HL-60/S4 treated with phorbol 12-myristate 13-acetate at 8.2 ng/mL for 4 days and 3 days (cell line): Measurements from ENCODE around the gene PCED1A.

Experiments
- in situ Hi-C: fragments of 300-500 bp; cut with MboI; formaldehyde crosslinking; loops from 2 replicates; pipeline ENCODE4 v1.15.0; 2022; ENCODE audit warnings: low sequenced_read_pairs

Gene PCED1A

DNA sequence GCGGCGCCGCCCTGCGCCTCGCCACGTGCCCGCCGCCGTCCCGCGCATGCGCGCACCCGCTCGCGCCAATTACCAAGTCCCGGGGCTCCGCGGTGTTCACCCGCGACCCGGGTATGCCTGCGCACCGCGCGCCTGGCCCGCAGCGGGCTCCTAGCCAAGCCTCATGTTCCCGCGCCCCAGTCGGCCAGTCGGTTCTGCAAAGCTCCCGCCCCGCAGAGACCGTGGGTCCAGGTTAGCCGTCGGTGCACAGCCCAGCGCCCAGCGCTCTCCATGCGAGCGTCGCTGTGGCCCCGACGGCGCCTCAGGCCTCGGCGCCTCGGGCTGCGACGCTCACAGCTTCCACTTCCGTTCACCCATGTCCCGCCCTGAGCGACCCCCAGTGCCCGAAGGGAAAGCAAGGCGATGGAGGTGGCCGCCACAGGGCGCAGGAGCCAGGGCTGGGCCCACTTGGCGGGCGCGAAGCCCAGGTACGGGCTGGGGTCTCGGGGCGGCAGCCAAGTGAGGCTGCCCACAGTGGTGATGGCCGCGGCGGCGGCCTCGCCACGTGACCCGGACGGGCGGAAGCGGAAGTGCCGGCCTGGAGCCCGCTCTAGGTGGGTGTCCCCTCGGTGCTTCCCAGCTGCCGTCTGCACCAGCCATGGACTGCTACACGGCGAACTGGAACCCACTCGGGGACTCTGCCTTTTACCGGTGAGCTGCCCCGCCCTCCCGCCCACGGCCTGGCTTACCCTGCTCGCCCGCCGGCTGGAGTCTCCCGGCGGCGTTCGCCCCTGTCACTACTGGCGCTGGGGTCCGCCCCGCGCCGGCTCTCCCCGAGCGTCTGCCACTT, at the start of gene PCED1A, which contains the start of gene VPS16:
Gene PCED1A (minus strand): TSS at position 518 of the 829 bp plus-strand sequence. CDS start 743 bp downstream, outside the sequence.
Gene VPS16 (plus strand): TSS at position 608 of the 829 bp plus-strand sequence. CDS start 30 bp downstream, at position 638.
- in situ Hi-C loops: no loop called here

GRCh38 chr20:2889797-2890196, 49.3 kb upstream of the PCED1A start:
- in situ Hi-C loops: no loop called here

GRCh38 chr20:2889209-2889608, 48.8 kb upstream of the PCED1A start:
- in situ Hi-C loops: no loop called here

GRCh38 chr20:2888224-2888955, 47.9 kb upstream of the PCED1A start:
- in situ Hi-C loops: no loop called here

- in situ Hi-C loops: no loop called here
Observed at GRCh38 chr20:2887715-2888114, 47.3 kb upstream of the PCED1A start.

DNA sequence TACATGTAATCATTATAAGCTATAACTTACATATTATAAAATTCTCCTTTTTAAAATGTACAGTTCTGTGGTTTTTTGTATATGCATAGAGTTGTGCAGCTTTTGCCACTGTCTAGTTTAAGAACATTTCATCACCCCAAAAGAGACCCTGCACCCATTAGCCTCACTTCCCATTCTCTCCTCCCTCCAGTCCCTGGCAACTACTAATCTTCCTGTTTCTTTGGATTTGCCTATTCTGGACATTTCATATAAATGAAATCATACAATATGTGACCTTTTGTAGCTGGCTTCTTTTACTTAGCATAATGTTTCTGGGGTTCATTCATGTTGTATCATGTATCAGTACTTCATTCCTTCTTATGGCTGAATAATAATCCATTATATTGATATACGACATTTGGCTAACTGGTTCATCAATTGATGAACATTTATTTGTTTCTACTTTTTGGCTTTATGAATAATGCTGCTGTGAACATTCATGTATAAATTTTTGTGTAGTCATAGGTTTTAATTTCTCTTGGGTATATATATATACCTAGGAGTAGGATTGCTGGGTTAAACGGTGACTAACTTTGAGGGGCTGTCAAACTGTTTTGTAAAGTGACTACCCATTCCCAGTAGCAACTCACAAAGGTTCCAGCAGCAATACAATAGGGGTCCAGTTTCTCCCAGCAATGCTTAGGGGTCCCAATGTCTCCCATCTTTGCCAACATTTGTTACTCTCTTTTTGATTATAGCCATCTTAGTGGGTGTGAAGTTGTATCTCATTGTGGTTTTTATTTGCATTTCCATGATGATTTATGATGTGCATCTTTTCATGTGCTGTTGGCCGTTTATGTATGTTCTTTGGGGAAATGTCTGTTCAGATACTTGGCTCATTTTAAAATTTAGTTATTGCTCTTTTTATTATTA, 43.5 kb upstream of the PCED1A start:
- in situ Hi-C loops: no loop called here

DNA sequence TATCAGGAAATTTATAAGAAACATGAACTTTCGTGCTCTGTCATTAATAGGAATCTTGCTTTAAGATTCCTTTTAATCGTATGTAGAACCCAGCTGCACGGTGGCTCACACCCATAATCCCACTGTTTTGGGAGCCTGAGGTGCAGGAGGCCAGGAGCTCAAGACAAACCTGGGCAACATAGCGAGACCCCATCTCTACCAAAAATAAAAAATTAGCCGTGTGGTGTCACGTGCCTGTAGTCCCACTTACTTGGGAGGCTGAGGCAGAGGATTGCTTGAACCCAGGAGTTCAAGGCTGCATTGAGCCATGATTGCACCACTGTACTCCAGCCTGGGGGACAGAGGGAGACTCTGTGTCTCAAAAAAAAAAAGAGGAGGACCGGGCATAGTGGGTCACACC, 40.2 kb upstream of the PCED1A start:
- in situ Hi-C loops: no loop called here

- in situ Hi-C loops: no loop called here
Observed at GRCh38 chr20:2879146-2879545, 38.7 kb upstream of the PCED1A start.

- in situ Hi-C loops: no loop called here
Observed at GRCh38 chr20:2878515-2878914, 38.1 kb upstream of the PCED1A start.

GRCh38 chr20:2875690-2876203, 35.3 kb upstream of the PCED1A start:
- in situ Hi-C loops: no loop called here

DNA sequence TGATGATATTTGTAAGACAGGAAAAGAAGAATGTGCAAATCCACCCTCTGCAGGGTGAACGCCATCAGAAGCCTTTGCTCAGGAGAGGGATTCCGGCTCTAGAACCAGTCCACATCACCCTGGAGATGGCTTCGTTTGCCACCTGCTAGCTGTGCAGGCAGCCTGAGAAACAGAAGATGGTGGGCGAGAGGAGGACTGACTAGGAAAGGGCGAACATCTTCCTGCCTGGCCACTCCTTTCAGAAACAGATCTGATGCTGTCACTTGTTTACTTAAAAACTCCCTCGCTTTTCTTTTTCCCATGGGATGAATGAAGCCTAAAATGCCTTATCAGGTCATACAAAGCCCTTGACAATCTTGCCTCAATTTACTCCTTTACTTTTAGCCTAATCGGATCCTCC, 34.0 kb upstream of the PCED1A start:
- in situ Hi-C loops: no loop called here

DNA sequence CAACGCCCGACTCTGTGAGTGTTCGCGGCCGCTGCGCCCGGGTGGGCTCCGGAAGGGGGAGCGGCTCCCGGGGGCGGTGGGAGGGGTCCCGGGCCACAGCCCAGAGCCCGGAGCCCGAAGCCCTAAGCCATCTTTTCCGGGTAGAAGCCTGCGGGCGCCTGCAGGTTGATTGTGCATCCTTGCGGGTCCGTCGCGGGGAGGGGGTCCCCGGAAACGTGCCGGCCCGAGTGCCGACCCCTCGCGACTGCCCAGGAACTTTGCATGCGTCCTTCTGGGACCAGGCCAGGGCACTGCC, 33.2 kb upstream of the PCED1A start:
- in situ Hi-C loops: no loop called here

DNA sequence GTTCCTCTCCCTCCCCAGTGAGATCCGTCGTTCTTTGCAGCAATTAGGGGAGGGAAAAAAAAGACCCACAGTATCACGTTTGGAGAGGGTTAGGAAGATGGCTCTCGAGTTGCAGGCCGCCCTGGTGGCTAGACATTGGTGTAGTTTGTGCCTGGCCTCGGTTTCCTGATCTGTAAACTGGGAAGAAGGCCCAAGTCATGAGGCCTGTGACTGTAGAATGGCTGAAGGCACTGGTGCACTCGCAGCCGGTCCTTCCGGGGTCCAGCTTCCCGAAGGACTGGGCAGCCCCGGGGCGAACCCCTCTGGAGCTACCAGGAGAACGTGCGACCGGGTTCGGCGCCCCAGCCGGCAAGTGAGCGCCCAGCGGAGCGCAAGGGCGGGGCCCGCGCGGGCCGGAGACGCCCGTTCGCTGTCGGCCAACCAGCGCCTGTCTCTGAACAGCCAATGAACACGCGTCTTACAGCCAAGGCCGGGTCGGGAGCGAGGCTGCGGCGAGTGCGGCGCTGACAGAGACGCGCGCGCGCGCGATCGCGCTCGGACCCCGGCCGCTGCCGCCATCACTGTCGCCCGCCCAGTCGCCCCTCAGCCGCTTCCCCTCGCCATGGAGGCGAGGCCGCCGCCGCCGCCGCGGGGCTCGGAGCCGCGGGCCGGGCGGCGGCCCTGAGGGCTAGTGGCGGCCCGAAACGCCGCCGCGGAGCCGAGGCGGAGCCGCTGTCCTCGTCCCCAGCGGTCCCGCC, 32.7 kb upstream of the PCED1A start, which contains the start of gene PTPRA:
Gene PTPRA (plus strand): TSS at position 472 of the 737 bp plus-strand sequence. CDS start 90,797 bp downstream, outside the sequence.
- in situ Hi-C loops: no loop called here

GRCh38 chr20:2872459-2873009, 32.1 kb upstream of the PCED1A start:
- in situ Hi-C loops: no loop called here

GRCh38 chr20:2871661-2872458, 31.4 kb upstream of the PCED1A start:
- in situ Hi-C loops: no loop called here

GRCh38 chr20:2871111-2871465, 30.6 kb upstream of the PCED1A start:
- in situ Hi-C loops: no loop called here

- in situ Hi-C loops: no loop called here
Observed at GRCh38 chr20:2869381-2869780, 28.9 kb upstream of the PCED1A start.

DNA sequence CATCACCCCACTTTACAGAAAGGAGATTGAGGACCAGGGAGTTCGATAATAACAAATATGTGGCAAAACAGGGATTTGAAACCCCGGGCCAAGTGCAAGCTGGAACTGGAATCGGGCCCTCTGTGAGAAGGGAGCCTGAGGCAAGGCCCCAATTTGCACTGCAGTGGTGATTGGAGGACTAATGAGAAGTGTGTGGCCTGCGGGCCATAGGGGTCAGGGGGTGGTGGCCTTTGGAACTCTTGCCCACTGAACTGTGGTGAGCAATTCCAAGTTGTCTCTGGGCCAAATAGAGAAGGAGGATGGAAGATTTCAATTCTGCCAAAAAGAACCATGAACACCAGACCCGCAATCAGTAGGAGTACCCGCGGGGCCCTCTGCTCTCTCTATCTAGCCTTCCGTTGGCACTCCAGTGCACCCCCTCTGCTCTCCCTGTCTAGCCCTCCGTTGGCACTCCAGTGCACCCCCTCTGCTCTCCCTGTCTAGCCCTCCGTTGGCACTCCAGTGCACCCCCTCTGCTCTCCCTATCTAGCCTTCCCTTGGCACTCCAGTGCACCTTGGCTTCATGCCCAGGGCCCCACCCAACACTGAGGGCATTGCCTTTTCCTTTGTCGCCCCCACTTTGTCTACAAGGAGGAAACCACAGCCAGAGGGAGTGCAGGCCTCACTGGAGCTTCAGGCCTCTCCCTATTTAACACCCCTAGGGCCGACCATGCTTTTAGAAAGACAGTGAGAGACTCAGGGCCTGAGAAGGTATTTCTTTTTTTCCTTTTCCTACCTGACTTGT, 26.8 kb upstream of the PCED1A start:
- in situ Hi-C loops: no loop called here
